GM21423 (cell line): ENCODE measurements around the gene MYO9B.

Experiments
- ATAC-seq: cut with Tn5 transposase; IDR thresholded peaks from one replicate; pipeline ENCODE4 v1.9.1; 2021; ENCODE audit warnings: mild to moderate bottlenecking, moderate library complexity; ENCODE audit not compliant: unreplicated experiment

The MYO9B gene

DNA sequence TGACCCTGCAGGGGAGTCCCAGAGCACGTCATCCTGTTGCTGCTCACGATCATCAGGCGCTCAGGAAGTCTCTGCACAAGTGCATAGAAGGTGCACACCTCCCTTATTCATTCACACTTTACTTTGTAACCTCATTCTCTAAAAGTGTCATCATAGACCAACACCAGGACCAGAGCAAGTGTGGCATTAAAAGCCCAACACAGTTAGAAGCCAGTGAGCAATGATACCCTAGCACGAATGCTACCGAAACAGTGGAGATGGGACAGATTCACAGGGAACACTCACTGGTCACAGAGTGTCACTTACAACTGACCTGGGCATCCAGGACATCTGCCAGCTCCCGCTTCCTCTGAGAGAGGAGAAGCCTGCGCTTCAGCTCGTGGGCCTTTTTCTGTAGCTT is 17.3 kb upstream of the MYO9B start:
- ATAC-seq, result no peak

DNA sequence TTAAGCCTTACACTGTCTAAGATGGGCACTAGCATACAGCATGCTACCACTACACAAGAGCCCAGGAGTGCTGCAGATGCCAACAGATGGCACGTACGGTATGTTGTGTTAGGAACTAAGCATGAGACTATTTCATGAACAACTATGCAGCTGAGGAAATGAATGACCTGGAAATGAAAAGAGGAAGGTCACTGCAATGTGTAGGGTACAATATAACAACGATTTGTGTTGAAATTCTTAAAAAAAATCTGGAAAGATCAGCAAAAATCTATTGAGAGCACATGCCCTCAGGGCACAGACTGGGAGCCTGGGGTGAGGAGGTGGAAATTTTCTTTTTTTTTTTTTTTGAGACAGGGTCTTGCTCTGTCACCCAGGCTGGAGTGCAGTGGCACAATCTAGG is 14.8 kb upstream of the MYO9B start:
- ATAC-seq, result no peak

DNA sequence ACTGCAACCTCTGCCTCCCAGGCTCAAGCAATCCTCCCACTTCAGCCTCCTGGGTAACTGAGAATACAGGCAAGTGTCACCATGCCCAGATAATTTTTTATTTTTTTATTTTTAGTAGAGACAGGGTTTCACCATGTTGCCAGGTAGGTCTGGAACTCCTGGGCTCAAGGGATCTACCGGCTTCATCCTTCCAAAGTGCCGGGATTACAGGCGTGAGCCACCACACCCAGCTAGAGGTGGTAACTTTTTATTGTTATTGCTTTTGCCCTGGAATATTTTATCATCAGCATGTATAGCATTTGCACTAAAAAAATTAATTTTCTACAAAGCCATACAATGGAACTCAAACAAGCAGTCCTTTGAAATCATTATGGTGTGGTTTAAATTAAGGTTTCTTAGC is 14.4 kb upstream of the MYO9B start:
- no peak for ATAC-seq

DNA sequence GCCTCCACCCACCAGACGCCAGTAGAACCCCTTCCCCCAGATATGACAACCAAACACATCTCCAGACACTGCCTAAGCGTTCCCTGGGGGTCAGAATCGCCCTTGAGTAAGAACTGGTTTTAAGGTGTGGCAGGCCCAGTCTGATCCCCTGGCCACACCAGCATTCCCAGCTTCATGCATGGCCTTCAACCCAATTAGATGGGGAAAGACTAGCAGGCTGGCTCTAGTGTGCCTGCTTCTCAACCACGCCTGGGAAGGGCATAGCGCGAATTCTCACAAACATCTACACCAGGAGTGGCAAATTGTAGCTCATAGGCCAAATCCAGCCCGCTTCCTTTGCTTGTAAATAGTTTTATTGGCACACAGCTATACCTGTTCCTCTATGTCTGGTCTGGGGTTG is 13.9 kb upstream of the MYO9B start:
- no peak for ATAC-seq

DNA sequence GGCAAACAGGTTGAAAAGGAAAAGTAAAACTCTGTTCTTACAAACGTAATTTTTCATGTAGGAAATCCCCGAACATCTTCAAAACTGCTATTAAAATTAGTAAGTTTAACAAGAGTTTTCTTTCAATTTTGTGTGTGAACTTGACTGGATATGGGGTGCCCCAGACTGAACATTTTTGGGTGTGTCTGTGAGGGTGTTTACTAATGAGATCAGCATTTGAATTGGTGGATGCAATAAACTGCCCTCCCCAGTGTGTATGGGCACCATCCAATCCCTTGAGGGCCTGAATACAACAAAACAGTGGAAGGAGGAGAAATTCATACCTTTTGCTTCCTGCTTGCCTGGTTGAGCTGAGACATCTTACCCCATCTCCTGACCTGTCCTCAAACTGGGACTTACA is 12.1 kb upstream of the MYO9B start:
- no peak for ATAC-seq

DNA sequence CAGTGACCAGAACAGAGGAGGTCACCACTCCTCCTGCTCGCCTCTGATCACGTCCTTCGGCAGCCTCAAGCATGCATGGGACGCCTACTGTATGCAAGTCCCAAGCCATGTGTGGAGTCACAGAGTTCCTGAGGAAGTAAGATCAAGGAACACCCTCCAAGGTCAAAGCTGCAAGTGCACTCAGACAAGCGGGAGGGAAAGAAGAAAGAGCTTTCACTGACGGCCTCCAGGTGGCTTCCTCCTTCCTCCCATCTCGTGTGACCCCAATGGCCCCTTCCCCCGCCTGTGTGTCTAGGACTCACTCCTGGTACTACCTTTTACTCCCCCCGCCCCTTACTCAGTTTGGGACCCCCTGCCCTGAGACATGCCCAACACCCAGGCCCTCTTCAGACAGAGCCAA is 6.4 kb upstream of the MYO9B start:
- ATAC-seq, result no peak

DNA sequence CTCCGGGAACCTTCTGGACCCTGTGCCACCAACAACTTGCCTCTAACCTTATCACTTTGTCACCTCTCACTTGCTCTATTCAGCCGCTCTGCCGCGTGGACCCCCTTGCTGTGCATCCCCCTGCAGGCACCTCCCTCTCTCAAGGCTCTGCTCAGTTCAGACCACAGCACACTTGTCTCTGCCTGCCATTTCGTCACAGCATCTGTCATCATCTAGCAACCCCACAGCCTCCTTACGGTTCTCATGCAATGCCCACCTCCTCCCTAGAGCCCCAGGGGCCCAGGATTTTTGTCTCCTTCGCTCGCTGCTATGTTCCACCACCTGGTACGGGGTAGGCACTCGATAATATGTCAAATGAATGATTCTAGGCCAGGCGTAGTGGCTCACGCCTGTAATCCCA is 5.2 kb upstream of the MYO9B start:
- ATAC-seq, result no peak

DNA sequence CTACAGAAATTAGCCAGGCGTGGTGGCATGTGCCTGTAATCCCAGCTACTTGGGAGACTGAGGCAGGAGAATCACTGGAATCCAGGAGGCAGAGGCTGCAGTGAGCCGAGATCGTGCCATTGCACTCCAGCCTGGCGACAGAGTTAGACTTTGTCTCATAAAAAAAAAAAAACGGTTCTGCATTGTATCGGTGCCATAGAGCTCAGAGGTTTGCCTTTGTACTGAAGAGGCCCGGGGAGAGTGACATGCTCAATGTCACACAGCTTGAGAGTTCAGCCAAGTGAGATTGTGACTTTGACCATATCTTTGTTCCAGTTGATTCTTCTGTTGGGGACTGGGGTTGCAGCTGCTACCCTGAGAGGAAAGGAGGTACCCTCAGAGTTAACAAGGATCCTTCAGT is 4.7 kb upstream of the MYO9B start:
- no peak for ATAC-seq

DNA sequence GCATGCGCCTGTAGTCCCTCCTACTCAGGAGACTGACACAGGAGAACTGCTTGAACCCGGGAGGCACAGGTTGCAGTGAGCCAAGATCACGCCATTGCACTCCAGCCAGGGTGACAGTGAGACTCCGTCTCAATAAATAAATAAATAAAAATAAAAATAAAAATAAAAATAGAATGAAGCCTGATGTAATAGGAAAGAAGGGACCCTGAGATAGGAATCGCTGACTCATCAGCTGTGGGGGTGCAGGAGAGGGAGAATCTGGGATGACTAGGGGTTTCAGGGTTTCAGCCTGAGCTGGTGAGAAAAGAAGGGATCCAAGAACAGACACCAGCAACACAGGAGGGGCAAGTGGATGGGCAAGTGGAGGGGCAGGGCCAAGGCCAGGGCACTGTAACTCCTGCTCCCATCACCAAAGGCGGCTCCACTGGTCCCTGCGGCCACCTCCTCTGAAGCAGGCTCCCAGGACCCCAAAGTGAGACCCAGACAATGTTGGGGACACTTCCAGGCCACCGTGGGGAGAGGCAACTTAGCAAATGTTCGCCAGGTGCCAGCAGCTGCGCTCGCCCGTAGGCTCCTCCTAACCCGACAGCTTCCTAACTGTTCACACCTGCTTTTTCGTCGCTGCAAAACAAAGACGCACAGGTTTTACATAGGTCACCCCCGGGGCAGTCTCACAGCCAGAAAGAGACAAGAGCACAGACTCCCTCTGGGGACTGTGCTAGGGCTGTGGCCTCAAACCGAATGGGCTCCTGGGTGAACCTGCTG is 1.5 kb upstream of the MYO9B start:
- ATAC-seq, result peak; percentile 0

DNA sequence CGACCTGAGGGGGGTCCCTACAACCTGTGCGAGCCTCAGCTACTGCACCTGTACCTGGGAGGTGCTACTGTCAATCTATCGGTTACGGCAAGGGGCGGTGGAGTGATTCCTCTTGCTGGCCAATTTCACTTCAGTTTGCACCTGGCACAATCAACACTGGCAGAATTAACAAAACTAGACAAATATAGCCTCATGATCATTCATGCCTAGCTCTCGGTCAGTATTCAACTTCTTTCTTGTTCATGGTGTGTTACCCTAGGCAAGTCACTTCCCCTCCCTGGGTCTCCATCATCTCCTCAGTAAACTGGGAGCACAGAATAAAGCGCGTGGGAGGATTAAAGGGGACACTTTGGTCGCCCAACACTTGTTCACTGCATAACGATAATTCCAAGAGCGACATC is 943 bp upstream of the MYO9B start:
- peak; percentile 1 for ATAC-seq

DNA sequence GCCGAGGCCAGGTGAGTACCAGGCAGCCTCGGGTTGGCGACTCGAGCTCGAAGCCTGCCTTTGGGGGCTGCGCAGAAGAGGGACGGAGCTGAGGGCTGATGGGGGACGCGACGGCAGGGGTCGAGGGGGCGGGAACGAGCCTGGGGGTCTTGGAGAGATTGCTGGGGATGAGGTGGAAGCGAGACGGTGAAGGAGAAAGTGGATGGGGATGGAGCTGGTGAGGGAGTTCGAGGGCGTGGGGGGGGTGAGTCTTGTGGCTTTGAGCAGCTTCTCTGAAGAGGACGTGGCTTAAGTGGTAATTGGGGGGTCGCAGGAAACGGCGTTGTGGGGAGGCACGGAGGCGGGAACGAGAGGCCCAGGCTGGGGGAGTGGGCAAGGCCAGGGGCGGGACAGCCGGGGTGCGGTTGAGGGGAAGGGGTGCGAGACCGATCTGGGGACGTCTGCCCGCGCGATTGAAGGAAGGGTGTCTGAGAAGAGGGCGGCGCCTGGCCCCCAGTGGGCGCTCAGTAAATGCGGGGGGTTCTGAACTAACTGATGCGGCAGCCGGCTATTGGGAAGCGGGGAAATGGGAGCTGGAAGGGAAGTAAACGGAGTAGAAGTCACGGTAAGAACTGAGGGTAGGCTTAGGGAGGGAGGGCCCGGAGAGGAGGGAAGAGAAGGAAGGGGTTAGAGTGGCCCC is 426 bp downstream of the MYO9B start:
- no peak for ATAC-seq

DNA sequence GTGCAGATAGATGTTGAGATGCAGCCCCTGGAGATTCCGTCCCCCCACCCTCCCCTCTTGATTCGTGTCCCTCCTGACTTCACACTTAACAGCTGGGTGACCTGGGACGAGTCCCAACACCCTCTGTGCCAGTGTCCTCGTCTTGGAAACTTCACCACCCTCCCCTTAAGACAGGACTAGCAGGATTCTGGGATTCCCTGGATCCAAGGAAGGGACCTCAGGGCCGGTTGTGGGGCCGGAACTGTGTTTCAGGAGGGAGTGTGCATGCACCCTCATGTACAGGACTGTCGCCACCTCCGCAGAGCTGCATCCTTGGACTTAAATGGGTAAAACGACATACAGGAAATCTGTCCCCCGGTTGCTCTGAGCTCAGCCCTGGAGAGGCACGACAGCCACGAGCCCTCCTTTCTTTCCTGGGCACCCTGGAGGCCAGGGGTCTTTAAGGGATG is 990 bp downstream of the MYO9B start:
- no peak for ATAC-seq

DNA sequence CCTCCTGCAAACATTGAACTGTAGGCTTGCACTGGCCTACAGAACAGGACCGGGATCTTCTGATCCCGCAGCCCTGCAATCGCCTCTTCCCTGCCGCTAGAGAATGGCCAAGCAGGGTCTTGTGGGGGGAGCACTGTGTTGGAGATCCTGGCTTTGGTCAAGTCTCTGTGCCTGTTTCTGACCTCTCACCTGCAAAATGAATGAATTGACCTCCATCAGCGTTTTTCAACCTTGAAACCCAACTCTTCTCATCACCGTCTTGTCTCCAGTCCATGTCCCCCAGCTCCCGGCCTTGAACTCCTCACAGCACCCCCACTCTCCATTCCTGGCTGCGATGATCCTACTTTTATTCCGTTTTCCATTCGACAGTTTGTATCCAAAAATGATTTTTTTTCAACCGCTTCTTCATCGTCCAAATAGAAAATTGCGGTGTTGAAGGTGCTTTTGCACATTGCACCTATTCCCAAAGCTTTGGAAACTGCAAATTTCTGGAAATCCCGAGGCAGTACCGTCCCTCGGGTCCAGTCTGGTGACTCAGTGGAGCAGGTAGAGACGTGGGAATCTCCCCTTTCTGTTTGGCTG is 2.0 kb downstream of the MYO9B start:
- no peak for ATAC-seq

DNA sequence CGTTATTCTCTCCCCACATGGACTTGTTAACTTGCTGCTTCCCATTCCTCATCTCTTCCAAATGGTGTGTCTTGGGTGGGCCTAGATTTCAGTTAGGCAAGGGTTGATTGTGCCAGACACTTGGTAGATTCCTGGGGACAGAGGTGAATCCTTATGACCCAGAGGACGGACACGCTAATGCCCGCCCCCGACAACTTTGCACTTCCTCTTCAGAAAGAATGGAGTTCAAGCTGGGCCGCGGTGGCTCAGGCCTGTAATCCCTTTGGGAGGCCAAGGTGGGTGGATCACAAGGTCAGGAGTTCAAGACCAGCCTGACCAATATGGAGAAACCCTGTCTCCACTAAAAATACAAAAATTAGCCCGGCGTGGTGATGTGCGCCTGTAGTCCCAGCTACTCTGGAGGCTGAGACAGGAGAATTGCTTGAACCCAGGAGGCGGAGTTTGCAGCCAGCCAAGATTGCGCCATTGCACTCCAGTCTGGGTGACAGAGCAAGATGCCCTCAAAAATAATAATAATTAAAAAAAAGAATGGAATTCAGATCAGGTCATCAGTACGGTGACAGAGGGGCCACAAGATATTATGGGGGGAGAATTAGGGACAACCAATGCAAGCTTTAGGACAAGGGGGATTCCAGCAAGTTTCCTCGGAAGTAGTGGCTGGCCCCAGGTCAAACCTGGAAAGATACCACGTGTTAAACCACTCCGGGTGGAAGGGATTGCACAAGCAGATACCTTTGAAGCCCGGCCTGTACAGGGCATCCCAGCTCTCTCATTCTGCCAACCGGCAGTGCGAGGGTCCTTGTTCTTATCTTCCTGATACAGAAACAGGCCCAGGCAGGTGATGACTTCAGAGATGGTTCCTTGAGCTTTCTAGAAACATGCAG is 2.7 kb downstream of the MYO9B start:
- ATAC-seq, result no peak

DNA sequence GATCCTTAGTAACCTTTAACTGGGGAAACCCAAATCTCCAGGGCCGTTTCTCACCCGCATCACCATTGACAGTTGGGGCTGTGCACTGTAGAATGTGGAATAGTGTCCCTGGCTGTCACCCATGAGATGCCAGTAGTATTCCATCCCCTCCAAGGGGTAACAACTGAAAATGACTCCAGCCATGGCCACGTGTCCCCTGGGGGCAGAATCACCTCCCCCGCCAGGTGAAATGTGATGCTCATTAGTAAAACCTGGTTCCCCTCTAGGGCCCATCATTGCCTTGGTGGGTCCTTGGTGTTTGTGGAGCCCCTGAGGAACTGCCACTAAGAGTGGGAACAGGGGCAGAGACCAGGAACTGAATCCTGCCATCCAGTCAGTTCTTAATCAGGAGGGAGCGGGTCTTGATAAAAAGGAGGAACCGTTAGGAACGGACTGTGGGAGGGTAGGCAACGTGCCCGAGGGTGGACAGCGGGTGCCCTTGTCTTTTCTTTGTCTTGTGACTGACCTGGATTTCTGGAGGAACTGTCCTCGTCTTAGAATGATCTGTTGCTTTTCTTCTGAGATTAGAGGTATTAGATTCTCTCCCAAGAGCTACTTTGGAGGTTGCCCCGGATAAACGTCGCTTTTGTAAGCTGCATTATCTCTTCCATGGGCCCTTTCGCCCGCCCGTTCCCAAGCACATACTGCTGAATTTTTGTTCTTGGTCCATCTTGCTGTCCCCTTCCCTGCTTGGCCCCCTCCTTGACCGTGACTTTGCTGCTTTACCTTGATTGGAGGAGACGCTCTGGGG is 3.5 kb downstream of the MYO9B start:
- no peak for ATAC-seq

DNA sequence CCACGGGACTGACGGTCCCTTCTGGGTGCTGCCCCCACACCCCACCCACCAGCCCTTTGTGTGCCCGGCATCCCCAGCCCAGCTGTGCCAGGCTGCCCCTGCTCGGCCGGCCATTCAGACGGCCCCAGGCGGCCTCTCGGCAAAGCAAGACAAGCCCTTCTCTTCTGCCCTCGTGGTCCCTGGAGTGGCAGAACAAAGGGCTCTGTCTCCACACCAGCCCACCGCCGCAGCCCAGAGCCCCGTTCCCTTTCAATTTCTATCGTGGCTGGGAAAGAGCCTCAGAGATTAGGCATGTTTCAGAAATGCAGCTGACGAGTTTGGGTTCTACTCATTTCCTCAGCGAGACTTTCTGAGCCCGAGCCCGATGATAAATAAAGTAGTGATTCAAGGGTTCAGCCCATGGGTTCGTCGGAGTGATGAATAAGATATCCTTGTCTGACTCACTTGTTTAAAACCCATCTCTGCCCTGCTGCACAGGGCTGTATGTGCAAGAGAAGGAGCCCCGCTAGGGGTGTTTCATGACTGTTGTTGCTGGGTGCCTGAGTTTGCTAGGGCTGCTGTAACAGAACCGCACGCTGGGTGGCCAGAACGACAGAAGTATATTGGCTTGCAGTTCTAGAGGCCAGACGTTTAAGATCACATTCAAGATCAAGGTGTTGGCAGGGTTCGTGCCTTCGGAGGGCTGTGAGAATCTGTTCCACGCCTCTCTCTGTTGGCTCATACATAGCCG is 4.3 kb downstream of the MYO9B start:
- no peak for ATAC-seq

DNA sequence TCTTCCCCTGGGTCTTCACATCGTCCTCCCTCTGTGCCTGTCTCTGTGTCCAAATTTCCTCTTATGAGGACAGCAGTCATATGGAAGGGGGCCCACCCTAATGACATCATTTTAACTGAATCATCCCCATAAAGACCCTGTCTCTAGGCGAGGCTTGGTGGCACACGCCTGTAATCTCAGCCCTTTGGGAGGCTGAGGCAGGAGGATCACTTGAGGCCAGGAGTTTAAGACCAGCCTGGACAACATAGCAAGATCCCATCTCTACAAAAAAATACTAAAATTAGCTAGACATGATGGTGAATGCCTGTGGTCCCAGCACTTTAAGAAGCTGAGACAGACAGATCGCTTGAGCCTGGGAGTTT is 4.8 kb downstream of the MYO9B start:
- no peak for ATAC-seq

DNA sequence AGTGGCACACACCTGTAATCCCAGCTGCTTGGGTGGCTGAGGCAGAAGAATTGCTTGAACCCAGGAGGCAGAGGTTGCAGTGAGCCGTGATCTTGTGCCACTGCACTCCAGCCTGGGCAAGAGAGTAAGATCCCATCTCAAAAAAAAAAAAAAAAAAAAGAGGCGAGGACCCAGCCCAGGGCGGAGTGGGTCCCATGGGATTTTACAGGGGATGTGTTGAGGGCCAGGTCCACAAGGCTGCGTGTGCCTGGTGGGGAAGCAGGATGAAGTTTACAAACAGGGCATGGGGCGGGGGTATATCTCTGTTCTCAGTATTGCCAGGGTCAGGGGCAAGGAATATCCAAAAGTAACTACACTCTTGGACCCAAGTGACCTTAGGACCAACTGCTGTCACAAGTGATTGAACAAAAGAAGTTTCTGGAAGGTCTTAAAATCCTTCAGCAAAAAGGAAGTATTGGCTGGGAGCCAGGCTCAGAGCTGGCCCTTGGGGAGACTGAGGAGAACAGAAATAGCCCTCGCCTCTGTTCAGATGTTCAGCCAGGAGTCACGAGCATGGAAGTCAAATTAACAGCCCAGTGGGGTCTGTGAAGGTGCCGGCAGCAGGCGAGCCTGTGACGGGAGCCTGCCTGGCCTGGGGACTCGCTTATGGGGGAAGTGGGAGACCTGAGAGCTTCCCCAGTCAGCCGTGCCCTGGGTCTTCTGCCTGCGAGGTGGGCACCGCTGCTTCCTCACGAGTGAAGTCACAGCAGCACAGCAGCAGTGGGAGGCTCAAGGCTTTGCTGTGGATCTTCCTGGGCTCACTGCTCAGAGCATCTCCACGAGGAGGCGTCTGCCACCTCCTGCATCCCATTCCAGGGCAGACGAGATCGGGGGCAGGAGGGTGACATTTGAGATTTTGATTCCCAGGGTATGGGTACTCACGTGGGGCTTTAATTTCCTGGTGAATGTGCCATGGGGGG is 6.4 kb downstream of the MYO9B start:
- ATAC-seq, result no peak

DNA sequence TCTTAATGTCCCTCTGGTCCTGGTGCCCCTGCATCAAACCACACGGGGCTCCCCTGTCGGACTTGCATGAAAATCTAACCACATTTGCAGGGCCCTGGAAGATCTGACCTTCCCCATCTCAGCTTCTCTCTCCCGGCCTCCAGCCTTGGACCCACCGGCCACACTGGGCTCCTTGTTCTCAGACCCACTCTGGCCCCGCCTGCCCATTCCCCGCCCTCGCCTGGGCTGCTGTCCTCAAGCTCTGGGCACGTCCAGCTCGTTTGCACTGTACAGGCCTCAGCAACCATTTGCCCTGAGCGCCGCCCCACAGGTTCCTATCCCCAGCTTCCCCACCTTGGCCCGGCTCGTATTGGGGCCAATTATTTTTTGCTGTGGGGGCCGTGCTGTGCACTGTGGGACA is 10.5 kb downstream of the MYO9B start:
- no peak for ATAC-seq
